Endothelial cell of umbilical vein (primary cell): ENCODE measurements around the gene MRGPRF. TPM values are rescaled to one million over a fixed set of nuclear protein-coding genes. Genes with fewer than 3 reads are reported as not detected.

Experiments used
- BruUV-seq: library from RNA; stranded (reverse); fragments of 400-500 nt; replicated peaks from 2 replicates; lab custom pipeline; 2021; lab: Mats Ljungman, UMichigan
- CTCF ChIA-PET: fragments of 300-600, 350-600 bp; sonication (Branson Sonifier 250); formaldehyde crosslinking; loops from one replicate; lab custom pipeline; 2021; ENCODE audit warnings: antibody characterized with exemption, inconsistent platforms; lab: Charles Lee
- POLR2A ChIA-PET: fragments of 300-600, 350-600 bp; sonication (Branson Sonifier 250); formaldehyde crosslinking; loops from one replicate; lab custom pipeline; 2021; ENCODE audit warnings: antibody characterized with exemption, inconsistent platforms; lab: Charles Lee
- DNase-seq: peaks from one replicate; pipeline ENCODE4 v3.0.0-alpha.2; 2011; ENCODE audit warnings: low read depth, low spot score
- FAIRE-seq: peaks from 2 replicates; lab custom pipeline; 2011; peaks lifted over from hg19 to GRCh38; lab: Jason Lieb, UNC
- H2AFZ ChIP-seq: 2 replicates; pipeline ENCODE4 v1.6.0; 2012; ENCODE audit warnings: low read depth, low read length, control low read depth, inconsistent platforms
- H3K27ac ChIP-seq: 2 replicates; pipeline ENCODE4 v1.5.1; 2011; ENCODE audit warnings: low read depth, mild to moderate bottlenecking, control low read depth, low read length, moderate library complexity; ENCODE audit not compliant: insufficient read depth
- H3K27me3 ChIP-seq, 2 experiments: 2 replicates each; pipeline versions ENCODE4 v1.6.0 to v1.6.1; 2011; ENCODE audit warnings: low read length in 2 of 2, mixed read lengths in 1 of 2; ENCODE audit not compliant: control insufficient read depth in 2 of 2, insufficient read depth in 2 of 2
- H3K36me3 ChIP-seq, 2 experiments: 2 replicates in 1 of 2; 3 replicates in 1 of 2; pipeline ENCODE4 v1.5.1; 2011; ENCODE audit warnings: low read length in 2 of 2, mild to moderate bottlenecking in 1 of 2, moderate library complexity in 1 of 2; ENCODE audit not compliant: control insufficient read depth in 2 of 2, insufficient read depth in 2 of 2; ENCODE audit errors: extremely low read depth in 1 of 2
- H3K4me1 ChIP-seq: 3 replicates; pipeline ENCODE4 v1.5.1; 2011; ENCODE audit warnings: mild to moderate bottlenecking, low read length; ENCODE audit not compliant: control insufficient read depth, insufficient read depth; ENCODE audit errors: extremely low read depth
- H3K4me2 ChIP-seq: 2 replicates; pipeline ENCODE4 v1.6.1; 2011; ENCODE audit warnings: low read length, control low read depth, mixed read lengths; ENCODE audit not compliant: insufficient read depth
- H3K4me3 ChIP-seq, 3 experiments: fragments of 200-600 bp in 1 of 3; sonication (generic), shearing (Covaris generic) in 1 of 3; replicated peaks in 1 of 3; 2 replicates each; pipeline ENCODE4 v1.5.1; 2011 to 2016; ENCODE audit warnings: control low read depth in 3 of 3, low read length in 3 of 3, mild to moderate bottlenecking in 2 of 3, inconsistent platforms in 1 of 3, low read depth in 1 of 3, moderate library complexity in 1 of 3; ENCODE audit not compliant: insufficient read depth in 1 of 3
- H3K79me2 ChIP-seq: 2 replicates; pipeline ENCODE4 v1.6.0; 2012; ENCODE audit warnings: low read length, inconsistent platforms; ENCODE audit not compliant: control insufficient read depth, insufficient read depth
- H3K9ac ChIP-seq: replicated peaks from 2 replicates; pipeline ENCODE3; 2011; ENCODE audit warnings: low read length, control low read depth; ENCODE audit not compliant: insufficient read depth; ENCODE audit errors: extremely low read depth
- H3K9me1 ChIP-seq: replicated peaks from 3 replicates; pipeline ENCODE4 v1.6.0; 2011; ENCODE audit warnings: mild to moderate bottlenecking, low read length; ENCODE audit not compliant: control insufficient read depth, insufficient read depth; ENCODE audit errors: extremely low read depth
- H3K9me3 ChIP-seq: replicated peaks from 2 replicates; pipeline ENCODE4 v1.5.1; 2012; ENCODE audit warnings: low read length, inconsistent platforms; ENCODE audit not compliant: control insufficient read depth, insufficient read depth
- H4K20me1 ChIP-seq: replicated peaks from 2 replicates; pipeline ENCODE3; 2011; ENCODE audit warnings: mild to moderate bottlenecking, low read length; ENCODE audit not compliant: control insufficient read depth, insufficient read depth; ENCODE audit errors: extremely low read depth
- CTCF ChIP-seq, 2 donors: IDR thresholded peaks; 1 replicate in 1 of 2; 2 replicates in 1 of 2; pipeline ENCODE4 v1.5.1; 2011; ENCODE audit warnings: low read length in 2 of 2, mild to moderate bottlenecking in 2 of 2, moderate library complexity in 2 of 2, control low read depth in 1 of 2, inconsistent platforms in 1 of 2, low read depth in 1 of 2; ENCODE audit not compliant: insufficient read depth in 1 of 2; ENCODE audit errors: extremely low read depth in 1 of 2
- EZH2 ChIP-seq: IDR thresholded peaks from 2 replicates; pipeline ENCODE4 v1.6.1; 2012; ENCODE audit warnings: borderline replicate concordance, low read depth, mild to moderate bottlenecking, moderate library complexity, low read length, inconsistent platforms; ENCODE audit not compliant: severe bottlenecking
- MAX ChIP-seq: IDR thresholded peaks from 2 replicates; pipeline ENCODE4 v1.6.1; 2011; ENCODE audit not compliant: insufficient read depth, insufficient read length
- POLR2A ChIP-seq: IDR thresholded peaks from 2 replicates; pipeline ENCODE4 v1.6.1; 2012; ENCODE audit warnings: low read depth, mild to moderate bottlenecking, control low read depth, low read length
- POLR2AphosphoS5 ChIP-seq: IDR thresholded peaks from 2 replicates; pipeline ENCODE4 v1.6.1; 2012; ENCODE audit warnings: low read depth, mild to moderate bottlenecking, control low read depth, low read length, moderate library complexity; ENCODE audit not compliant: insufficient read depth
- dilution Hi-C: fragments of 300-500 bp; cut with MboI; formaldehyde crosslinking; loops from one replicate; pipeline ENCODE4 v1.15.0; 2019; ENCODE audit warnings: low sequenced_read_pairs; ENCODE audit not compliant: extremely low pct_ligation_motif_present
- intact Hi-C: fragments of 100-400 bp; cut with micrococcal nuclease; formaldehyde crosslinking; loops from one replicate; pipeline ENCODE4 v1.10.0; 2022
- polyA plus RNA-seq, 4 experiments: library from polyadenylated mRNA; depleted of rRNA in 3 of 4; stranded (reverse) in 3 of 4; unstranded in 1 of 4; fragments of >200 nt; gene quantifications; 2 replicates each; pipeline versions ENCODE4 v1.2.1 to v1.2.3, GENCODE V29; 2011 to 2012; ENCODE audit warnings: missing spikeins in 1 of 4
- total RNA-seq: library from RNA; stranded (reverse); gene quantifications from 2 replicates; pipeline ENCODE4 v1.2.3, GENCODE V29; 2021

The MRGPRF gene
- total and polyA plus RNA-seq, 2 donors (not counting 3 experiments of a cell fraction or from before 2014, with no cell fraction given), result not detected

- no TSS peak for BruUV-seq
- no peaks in the 10 kb centered on the region for H3K79me2 ChIP-seq
- DNase-seq, result no peak
- dilution Hi-C loops, result no loop called here
- H2AFZ ChIP-seq, result no peak overlapping the region
- POLR2A ChIA-PET, result no interaction called here
- H3K4me1 ChIP-seq, result no peaks in the 10 kb centered on the region
- CTCF ChIA-PET, result interaction anchor here (1.2 kb wide), 1 partner anchor 9 kb away, joined by 3 read pairs; no protein-coding TSS in a partner anchor
- peaks cover 1 to 14% of the 10 kb centered on the region in 2 experiments for H3K27me3 ChIP-seq
- H3K36me3 ChIP-seq, result no peaks in the 10 kb centered on the region
- no peak overlapping the region for H3K27ac ChIP-seq
- H3K4me3 ChIP-seq, result no peak overlapping the region
- intact Hi-C loops, result no loop called here
- H3K4me2 ChIP-seq, result no peak overlapping the region
- no peak overlapping the region for H3K9ac ChIP-seq
- FAIRE-seq, result no peak
- TF ChIP-seq MAX (no peak), CTCF (IDR thresholded peaks at IDR 0.05; ENCODE audit: extremely low read depth in 1 of 2, insufficient read depth in 1 of 2, low read depth in 1 of 2, low read length in 2 of 2) (no peak), EZH2 (no peak), POLR2A (no peak), POLR2AphosphoS5 (no peak)
- no peaks in the 10 kb centered on the region for H3K9me1 ChIP-seq
- no peaks in the 10 kb centered on the region for H3K9me3 ChIP-seq
- no peaks in the 10 kb centered on the region for H4K20me1 ChIP-seq
These were observed 42.0 kb downstream of the MRGPRF start for GRCh38 chr11:68970921-68971636.
